GM18873 (cell line): ENCODE measurements around the gene KRT80.

ENCODE experiments used
- ATAC-seq: cut with Tn5 transposase; IDR thresholded peaks from one replicate; pipeline ENCODE4 v1.9.1; 2021; ENCODE audit warnings: mild to moderate bottlenecking, moderate library complexity, moderate number of reproducible peaks; ENCODE audit not compliant: unreplicated experiment, low FRiP score

The KRT80 gene

DNA sequence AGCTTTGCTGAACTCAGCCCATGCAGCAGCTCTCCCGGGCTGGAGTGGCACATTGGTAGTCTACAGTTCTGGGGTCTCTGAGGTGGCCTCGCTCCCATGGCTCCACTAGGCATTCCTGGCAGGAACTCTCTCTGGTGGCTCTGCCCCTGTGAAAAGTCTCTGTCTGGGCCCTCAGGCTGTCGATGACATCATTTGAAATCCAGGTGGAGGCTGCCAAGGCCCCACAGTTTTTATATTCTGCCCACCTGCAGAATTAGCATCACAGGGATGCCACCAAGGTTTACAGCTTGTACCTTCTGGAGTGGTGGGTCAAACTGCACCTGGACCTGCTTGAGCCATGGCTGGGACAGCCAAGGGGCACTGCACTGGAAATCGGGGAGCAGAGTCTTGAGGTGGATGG is 31.6 kb downstream of the KRT80 start:
- ATAC-seq: no peak

DNA sequence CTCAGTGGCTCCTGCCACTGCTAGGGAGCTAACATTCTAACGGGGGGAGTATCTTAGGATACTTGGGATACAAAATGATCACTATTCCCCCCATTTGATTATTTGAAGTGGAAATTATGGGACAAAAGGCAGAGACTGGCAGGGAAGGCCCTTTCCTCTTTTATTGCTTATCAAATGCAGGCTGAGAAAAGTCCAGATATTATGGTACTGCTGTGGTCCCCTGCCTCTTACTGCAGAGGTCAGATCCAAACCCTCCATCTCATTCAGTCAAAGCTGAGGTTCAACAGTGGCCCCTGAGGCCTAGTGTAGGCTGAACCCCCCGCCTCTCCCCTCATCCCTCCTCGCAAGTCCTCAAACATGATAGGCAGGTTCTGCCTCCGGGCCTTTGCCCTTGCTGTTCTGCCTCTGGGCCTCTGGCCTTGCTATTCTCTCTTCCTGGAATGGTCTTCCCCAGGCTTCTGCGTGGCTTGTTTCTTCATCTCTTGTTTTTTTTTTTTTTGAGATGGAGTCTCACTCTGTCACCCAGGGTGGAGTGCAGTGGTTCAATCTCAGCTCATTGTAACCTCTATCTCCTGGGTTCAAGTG is 34.2 kb downstream of the KRT80 start:
- ATAC-seq: no peak

DNA sequence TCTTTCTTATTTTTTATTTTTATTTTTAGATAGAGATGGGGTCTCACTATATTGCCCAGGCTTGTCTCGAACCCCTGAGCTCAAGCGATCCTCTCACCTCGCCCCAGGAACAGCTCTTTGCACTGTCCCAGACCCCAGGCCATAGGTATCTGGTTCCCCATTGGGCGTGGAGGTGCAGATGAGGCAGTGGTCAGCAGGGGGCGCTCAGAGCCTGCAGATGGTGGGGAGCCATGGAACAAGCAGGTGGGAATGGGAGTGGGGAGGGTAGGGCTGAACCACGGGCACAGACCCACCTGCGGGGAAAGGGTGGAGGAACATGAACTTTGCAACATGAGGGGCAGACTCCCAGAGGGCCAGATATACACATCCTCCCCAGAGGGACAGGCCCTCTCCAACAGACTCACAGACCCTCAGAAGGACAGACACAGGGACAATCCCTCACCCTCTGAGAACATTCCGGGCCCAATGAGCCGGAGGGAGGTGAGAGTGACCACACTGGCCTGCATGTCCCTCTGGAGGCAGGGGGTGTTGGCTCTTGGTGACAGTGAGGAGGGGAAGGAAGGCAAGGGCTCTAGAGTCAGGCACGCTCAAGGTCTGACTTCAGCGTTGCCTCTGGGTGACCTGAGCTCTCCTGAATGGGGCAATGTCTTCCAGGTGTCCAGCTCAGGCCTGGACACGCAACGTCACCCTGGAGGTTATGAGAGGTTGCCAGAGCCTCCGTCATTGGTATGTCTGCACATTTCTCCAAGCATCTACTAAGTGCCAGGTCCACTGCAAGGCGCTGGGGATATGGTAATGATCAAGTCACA is 34.9 kb downstream of the KRT80 start:
- ATAC-seq: no peak

- ATAC-seq: no peak
Observed at GRCh38 chr12:52156311-52156710, 35.5 kb downstream of the KRT80 start.

GRCh38 chr12:52155048-52155868 is 36.6 kb downstream of the KRT80 start:
- ATAC-seq: no peak

- no peak for ATAC-seq
Observed at GRCh38 chr12:52152905-52153317, 38.9 kb downstream of the KRT80 start.

DNA sequence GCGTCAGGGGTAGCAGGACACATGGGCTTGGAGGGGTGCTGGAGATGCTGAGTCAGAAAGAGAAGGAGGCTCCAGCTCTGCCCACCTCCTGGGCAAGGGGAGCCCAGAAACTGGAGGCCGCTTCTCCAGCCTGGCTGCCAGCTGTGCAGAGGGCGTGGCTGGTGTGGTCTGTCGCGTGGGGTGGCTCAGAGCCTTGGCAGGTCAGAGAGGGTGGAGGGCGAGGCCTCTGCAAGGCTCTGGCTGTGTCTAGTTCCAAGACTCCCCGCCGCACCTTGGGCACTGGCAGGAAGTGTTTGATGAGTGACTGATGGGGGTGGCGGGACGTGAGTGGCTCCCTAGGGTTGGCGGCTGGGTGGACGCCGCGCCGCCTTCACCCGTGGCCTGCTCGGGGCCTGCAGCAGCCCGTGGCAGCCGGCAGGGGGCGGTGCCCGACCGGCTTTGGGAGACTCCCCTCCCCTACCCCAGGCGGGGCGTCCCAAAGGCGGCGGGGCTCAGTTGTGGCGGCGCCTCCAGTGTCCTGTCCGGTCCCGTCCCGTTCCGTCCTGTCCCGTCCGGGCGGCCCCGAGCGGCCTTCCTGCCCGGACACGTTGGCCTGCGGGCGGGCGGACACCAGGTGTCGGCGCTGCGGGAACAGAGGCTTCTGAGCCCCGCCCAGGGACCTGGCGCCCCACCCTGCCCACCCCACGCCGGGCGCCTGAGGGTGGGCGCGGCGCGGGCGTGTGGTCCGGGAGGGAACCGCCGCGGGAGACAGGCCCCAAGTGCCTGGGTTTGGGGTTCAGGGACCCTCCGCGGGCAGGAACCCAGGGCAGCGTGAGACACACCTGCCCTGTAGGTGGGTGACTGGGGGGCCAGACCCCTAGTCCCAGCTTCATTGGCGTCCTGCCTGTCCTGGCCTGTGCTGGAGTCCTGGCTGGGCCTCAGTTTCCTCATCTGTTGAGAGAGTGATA is 39.7 kb downstream of the KRT80 start:
- no peak for ATAC-seq

- ATAC-seq: no peak
Observed at GRCh38 chr12:52151153-52151836, 40.5 kb downstream of the KRT80 start.

- no peak for ATAC-seq
Observed at GRCh38 chr12:52149651-52150241, 42.1 kb downstream of the KRT80 start.

DNA sequence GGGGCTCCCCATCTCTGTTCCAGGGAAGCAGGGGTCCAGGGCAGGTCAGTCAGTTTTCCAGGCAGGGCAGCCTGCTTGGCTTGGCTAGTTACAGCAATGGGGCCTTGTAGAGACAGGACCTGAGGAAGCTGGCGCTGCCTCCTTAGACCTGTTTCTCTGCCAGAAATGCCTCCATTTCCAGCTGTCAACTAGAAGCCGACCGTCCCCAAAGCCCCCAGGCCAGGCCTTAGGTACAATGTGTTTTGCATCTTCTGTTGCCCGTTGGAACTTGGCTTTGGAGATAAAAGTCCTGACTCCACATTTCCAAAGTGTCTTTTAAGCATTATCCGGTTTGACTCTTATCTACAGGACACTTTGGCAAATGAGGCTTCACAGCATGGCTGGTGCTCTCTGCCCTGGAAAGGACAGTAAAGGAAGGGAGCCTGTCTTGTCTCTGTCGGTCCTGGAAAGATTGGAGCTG is 42.6 kb downstream of the KRT80 start:
- ATAC-seq: no peak

- no peak for ATAC-seq
Observed at GRCh38 chr12:52148464-52149181, 43.2 kb downstream of the KRT80 start.

DNA sequence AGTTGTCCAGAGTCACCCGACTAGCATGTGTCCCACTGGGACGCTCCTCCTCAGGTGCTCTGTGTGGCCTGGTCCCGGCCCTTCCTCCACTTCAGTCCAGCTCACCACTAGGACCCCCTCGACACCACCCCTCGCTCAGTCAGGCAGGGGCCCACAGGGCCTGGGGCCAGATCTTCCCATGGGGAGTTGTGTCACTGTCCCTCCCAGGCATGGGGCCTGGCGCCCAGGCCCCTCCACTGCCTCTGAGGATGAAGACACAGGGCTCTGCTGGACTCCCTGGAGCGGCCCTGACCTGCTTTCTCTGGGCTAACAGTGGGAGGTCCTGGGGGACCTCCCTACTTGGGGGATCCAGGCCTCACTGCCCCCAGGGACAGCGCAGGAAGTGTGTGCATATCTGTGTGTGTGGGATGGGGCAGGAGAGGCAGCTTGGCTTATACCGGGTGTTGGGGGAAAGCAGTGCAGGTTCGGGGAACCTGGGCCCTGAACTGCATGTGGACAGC is 43.8 kb downstream of the KRT80 start:
- ATAC-seq: no peak

DNA sequence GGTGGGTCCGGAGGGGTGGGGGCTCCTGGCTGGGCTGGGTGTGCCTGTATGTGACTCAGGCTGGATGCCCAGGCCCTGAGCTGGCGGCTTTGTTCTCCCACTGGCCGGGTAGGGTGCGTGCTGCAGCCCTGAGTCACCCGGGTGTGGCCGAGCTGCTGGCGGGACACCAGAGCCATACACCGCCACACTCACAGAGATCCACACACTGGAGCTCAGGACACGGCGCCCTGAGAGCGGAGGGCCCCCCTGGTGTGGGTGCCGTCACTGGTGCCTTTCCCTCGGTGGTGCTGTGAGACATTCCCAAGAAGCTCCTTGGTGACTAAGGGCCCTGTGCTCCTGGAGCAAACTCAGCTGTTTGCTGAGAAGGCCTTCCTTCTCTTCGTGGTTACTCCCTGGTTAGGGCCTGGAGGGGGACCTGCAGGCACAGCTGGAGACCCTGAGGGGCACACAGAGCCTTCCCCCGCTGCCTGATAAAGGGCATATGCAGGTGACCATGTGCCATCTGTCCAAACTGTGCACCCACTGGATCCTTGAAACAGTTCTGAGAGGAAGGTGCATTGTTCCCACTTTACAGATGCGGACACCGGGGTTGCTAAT is 44.3 kb downstream of the KRT80 start:
- no peak for ATAC-seq

DNA sequence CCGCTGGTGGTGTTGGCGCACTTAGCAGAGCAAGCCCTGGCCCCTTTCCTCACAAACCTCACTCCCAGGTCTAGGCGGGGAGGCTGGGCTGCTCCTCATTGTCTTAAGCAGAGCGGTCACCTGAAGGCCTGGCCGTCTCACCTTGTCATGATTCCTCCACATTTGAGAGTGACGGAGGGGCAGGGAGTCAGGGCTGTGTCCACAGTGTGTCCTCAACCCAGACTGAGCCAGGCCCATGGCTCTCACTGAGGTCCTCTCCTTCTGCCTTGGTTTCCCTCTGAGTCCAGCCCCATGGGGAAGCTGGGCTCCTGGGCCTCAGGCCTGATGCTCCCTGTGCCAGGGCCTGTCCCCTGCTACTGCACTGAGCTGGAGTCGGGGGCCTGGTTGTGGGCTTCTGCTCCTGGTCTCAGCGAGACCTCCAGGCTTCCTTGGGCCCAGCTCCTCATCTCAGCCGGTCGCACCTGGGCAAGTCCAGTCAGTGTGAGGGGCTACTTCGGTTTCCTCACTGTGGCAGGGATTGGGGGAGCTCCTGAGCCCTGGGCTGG is 44.9 kb downstream of the KRT80 start:
- ATAC-seq: no peak

DNA sequence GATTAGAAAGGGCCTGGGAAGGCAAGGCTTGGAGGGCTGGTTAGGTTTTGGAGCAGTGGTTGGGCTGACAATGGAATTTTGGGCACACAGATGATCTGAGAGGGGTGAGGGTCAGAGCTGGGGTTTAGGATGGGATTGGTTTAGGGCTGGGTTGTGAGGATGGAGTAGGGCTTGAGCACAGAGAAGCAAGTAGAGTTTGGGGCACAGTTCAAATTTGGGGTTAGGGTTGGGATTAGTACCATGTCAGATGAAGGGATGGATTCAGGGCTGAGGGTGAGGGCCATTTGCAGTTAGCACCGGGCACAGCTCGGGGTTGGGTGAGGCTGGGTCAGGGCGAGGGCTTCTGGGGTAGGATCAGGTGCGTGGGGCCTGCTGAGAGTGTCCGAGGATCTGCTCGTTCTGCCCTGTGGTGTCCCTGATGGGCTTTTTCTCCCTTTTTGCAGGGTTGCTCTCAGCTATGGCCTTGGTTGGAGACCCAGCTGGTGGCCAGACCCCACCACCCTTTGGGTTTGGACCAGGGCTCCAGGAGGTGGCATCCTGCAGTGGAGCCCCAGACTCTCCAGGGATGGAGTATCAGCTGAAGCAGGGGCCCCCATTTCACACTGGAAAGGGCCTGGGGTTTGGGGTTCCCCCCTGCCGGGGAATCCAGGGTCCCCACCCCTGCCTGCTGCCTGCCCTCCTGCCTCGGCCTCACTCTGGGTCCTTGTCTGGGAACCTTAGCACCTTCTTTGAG is 45.6 kb downstream of the KRT80 start:
- ATAC-seq: no peak

- ATAC-seq: no peak
Observed at GRCh38 chr12:52145228-52146088, 46.4 kb downstream of the KRT80 start.
